Natural killer cell (primary cell): ENCODE data around the gene GLRX3. TPM values are rescaled to one million over a fixed set of nuclear protein-coding genes. Genes with fewer than 3 reads are reported as not detected.
"Not testable (repeated sequence)": the region's sequence is repeated elsewhere in the genome, so short reads cannot be mapped to it uniquely, and the experiment has no call there.

Source experiments
- ATAC-seq, 3 donors: fragments of 150-1000 bp in 2 of 3; fragments of 200-7000 bp in 1 of 3; cut with Tn5 transposase; 1 replicate in 1 of 3; 2 replicates in 2 of 3; pipeline ENCODE4 v1.10.0; 2021; ENCODE audit warnings: mild to moderate bottlenecking in 2 of 3, moderate library complexity in 2 of 3
- DNase-seq, 2 donors: peaks; one replicate each; pipeline versions ENCODE4 v3.0.0 to v3.0.0-alpha.2; 2013 to 2021; ENCODE audit warnings: mixed read lengths in 1 of 2
- H3K27ac ChIP-seq: one replicate; pipeline ENCODE4 v1.5.1; 2013; ENCODE audit warnings: mild to moderate bottlenecking, low read length
- H3K27me3 ChIP-seq: one replicate; pipeline ENCODE4 v1.6.1; 2013; ENCODE audit warnings: low read length; ENCODE audit not compliant: control insufficient read depth, insufficient read depth
- H3K36me3 ChIP-seq: one replicate; pipeline ENCODE4 v1.6.1; 2013; ENCODE audit warnings: low read length; ENCODE audit not compliant: control insufficient read depth, insufficient read depth
- H3K4me1 ChIP-seq: one replicate; pipeline ENCODE4 v1.6.1; 2013; ENCODE audit warnings: low read length; ENCODE audit not compliant: control insufficient read depth, insufficient read depth
- H3K4me3 ChIP-seq: one replicate; pipeline ENCODE4 v1.5.1; 2013; ENCODE audit warnings: low read length
- H3K9me3 ChIP-seq: one replicate; pipeline ENCODE4 v1.6.1; 2013; ENCODE audit warnings: low read length; ENCODE audit not compliant: control insufficient read depth, insufficient read depth
- H3K27ac Mint-ChIP-seq, 2 donors: one replicate each; pipeline ENCODE4 v1.8.0; 2022; ENCODE audit warnings: mild to moderate bottlenecking in 2 of 2, mixed read lengths in 2 of 2, moderate library complexity in 1 of 2
- H3K27me3 Mint-ChIP-seq, 2 donors: one replicate each; pipeline ENCODE4 v1.8.0; 2022; ENCODE audit warnings: low read depth in 2 of 2, mixed read lengths in 2 of 2
- H3K36me3 Mint-ChIP-seq: one replicate; pipeline ENCODE4 v1.8.0; 2022; ENCODE audit warnings: mixed read lengths
- H3K4me1 Mint-ChIP-seq, 2 donors: one replicate each; pipeline ENCODE4 v1.8.0; 2022; ENCODE audit warnings: mixed read lengths in 2 of 2
- H3K4me3 Mint-ChIP-seq: one replicate; pipeline ENCODE4 v1.8.0; 2022; ENCODE audit warnings: mild to moderate bottlenecking, moderate library complexity, mixed read lengths
- H3K9me3 Mint-ChIP-seq, 2 donors: one replicate each; pipeline ENCODE4 v1.8.0; 2022; ENCODE audit warnings: mixed read lengths in 2 of 2
- CTCF ChIP-seq: fragments of 200-600 bp; IDR thresholded peaks from one replicate; pipeline ENCODE4 v1.8.0; 2022; ENCODE audit warnings: antibody characterized with exemption
- WGBS: methylation state at CpG from one replicate; pipeline ENCODE4 v1.1.7; 2013; ENCODE audit warnings: missing lambda C conversion rate; ENCODE audit not compliant: insufficient coverage; 5-methylcytosine and 5-hydroxymethylcytosine counted together
- intact Hi-C: fragments of 100-400 bp; cut with micrococcal nuclease; formaldehyde crosslinking; loops from one replicate; pipeline ENCODE4 v1.14.2; 2022
- total RNA-seq, 4 donors: library from RNA; stranded (reverse); fragments of 120-200 nt in 1 of 4; gene quantifications; one replicate each; pipeline versions ENCODE4 v1.2.3 to v1.2.4, GENCODE V29; 2013 to 2022

GLRX3 gene
- total RNA-seq, 3 donors from 2014 or later (not counting 1 experiment from before 2014, with no cell fraction given): 33.8 to 51.7 (median 39.1) TPM

DNA sequence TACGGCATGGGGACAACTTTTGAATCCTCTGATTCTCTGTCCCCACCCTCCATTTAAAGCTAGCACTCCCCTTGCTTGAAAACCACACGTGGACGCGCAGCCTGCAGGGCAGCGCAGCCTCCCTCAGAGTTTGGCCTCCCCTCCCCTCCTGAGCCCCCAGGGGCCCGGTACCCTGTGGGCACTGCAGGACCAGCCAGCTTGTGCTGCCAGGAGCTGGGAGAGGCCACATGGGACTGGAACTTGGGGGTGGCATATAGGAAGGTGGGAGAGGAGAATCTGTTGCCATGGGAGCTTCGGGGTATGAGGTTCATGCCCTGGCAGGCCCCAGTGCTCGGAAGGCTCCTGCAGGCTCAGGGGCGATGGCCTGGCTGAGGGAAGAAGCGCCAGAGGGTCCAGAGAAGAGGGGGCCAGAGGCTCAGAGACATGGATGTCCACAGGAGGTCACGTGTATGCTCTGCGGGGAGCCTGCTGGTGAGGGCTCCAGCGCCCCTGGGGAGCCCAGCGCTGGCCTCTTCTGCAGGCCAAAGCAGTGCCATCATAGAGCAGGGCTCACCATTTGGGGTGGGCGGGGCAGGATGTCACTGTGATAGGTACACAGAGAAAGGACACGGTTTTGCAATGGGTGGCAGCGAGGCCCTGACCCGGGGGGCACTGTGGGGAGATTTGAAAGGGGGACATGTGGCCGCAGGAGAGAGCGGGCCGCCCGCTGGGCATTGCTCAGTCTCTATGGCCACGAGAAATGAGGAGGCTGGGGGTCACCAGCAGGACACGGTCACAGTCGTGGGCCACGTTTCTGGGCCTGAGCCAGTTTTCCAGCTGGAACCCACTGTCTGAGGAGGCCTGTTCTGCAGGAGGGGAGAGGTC, 64.2 kb downstream of the GLRX3 start:
- no peaks in the 10 kb centered on the region for H3K4me1 ChIP-seq
- H3K27me3 ChIP-seq: no peaks in the 10 kb centered on the region
- 89% methylated on average over 26 of the region's 26 CpGs for WGBS
- TF ChIP-seq CTCF: no peak
- ATAC-seq (no peak), DNase-seq (no peak)
- H3K27me3 Mint-ChIP-seq: no peaks in the 10 kb centered on the region
- intact Hi-C loops: no loop called here
- no peaks in the 10 kb centered on the region for H3K36me3 ChIP-seq
- H3K4me3 ChIP-seq: no peak overlapping the region
- no peaks in the 10 kb centered on the region for H3K9me3 Mint-ChIP-seq
- no peak overlapping the region for H3K27ac ChIP-seq
- no peaks in the 10 kb centered on the region for H3K4me1 Mint-ChIP-seq
- no peaks in the 10 kb centered on the region for H3K36me3 Mint-ChIP-seq
- no peak overlapping the region for H3K27ac Mint-ChIP-seq
- H3K4me3 Mint-ChIP-seq: no peak overlapping the region
- H3K9me3 ChIP-seq: no peaks in the 10 kb centered on the region

DNA sequence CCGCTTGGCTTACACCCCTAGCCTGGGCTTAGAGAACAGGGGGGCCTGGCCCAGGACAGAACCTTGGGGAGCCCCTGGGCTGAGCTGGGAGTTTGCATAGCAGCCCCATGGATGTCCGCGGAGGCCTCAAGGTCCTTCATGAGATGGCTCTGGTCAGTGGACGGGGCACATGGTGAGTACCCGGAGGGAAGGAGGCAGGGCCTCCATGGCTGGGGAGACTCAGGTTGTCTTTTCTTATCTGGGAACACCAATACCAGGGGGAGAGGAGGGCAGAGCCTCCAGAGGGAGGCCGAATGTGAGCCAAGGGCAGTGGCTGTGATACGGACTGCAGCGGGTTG, 64.8 kb downstream of the GLRX3 start:
- no peak overlapping the region for H3K27ac ChIP-seq
- no peak overlapping the region for H3K4me3 Mint-ChIP-seq
- H3K27ac Mint-ChIP-seq: no peak overlapping the region
- no peaks in the 10 kb centered on the region for H3K4me1 Mint-ChIP-seq
- H3K36me3 Mint-ChIP-seq: no peaks in the 10 kb centered on the region
- no peak for ATAC-seq
- no peak overlapping the region for H3K4me3 ChIP-seq
- H3K27me3 Mint-ChIP-seq: no peaks in the 10 kb centered on the region
- no peaks in the 10 kb centered on the region for H3K9me3 ChIP-seq
- H3K36me3 ChIP-seq: no peaks in the 10 kb centered on the region
- no peaks in the 10 kb centered on the region for H3K27me3 ChIP-seq
- no peaks in the 10 kb centered on the region for H3K9me3 Mint-ChIP-seq
- TF ChIP-seq CTCF: no peak
- intact Hi-C loops: no loop called here
- 96% methylated on average over 8 of the region's 8 CpGs for WGBS
- H3K4me1 ChIP-seq: no peaks in the 10 kb centered on the region
- no peak for DNase-seq

GRCh38 chr10:130202150-130202549, 66.0 kb downstream of the GLRX3 start:
- H3K27ac ChIP-seq, H3K4me1 Mint-ChIP-seq, intact Hi-C loops, H3K27ac Mint-ChIP-seq, H3K27me3 ChIP-seq, ATAC-seq, H3K27me3 Mint-ChIP-seq, H3K9me3 Mint-ChIP-seq, H3K9me3 ChIP-seq, H3K36me3 Mint-ChIP-seq, H3K4me3 Mint-ChIP-seq, H3K4me1 ChIP-seq, H3K36me3 ChIP-seq, DNase-seq, H3K4me3 ChIP-seq: not testable (repeated sequence)
- 76% methylated on average over 4 of the region's 4 CpGs for WGBS

DNA sequence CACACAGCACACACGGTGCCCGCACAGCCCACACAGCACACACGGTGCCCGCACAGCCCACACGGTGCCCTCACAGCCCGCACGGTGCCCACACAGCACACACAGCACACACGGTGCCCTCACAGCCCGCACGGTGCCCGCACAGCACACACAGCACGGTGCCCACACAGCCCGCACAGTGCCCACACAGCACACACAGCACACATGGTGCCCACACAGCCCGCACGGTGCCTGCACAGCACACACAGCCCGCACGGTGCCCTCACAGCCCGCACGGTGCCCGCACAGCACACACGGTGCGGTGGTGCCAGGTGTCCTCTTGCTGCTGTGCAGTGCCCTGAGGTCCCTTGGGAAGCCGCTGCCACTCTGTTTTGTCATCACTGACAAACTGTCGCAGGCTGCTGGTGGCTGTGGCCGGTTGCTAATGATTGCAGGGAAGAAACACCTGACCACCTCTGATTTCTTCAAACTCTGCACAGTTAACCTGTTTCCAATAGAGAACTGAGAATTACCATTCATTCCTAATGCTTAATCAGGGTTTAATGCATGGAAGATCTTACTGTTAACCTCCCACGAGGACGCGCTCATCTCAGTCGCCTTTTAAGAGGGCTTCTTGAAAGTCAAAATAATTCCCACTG, 66.9 kb downstream of the GLRX3 start:
- no peaks in the 10 kb centered on the region for H3K27me3 Mint-ChIP-seq

More for the DNA sequence above, 66.9 kb downstream of the GLRX3 start:
- H3K36me3 Mint-ChIP-seq: no peaks in the 10 kb centered on the region
- Histone ChIP-seq H3K4me1 (no peaks in the 10 kb centered on the region), H3K36me3 (no peaks in the 10 kb centered on the region), H3K27ac (no peak overlapping the region), H3K27me3 (no peaks in the 10 kb centered on the region), H3K4me3 (no peak overlapping the region), H3K9me3 (no peaks in the 10 kb centered on the region)
- H3K4me3 Mint-ChIP-seq: no peak overlapping the region
- ATAC-seq (no peak), DNase-seq (no peak)
- WGBS: 85% methylated on average over 29 of the region's 29 CpGs
- no peak for TF ChIP-seq CTCF
- H3K9me3 Mint-ChIP-seq: no peaks in the 10 kb centered on the region
- H3K4me1 Mint-ChIP-seq: no peaks in the 10 kb centered on the region
- intact Hi-C loops: no loop called here
- no peak overlapping the region for H3K27ac Mint-ChIP-seq
